Measurements from ENCODE around the gene LIMD2.
A peak's percentile ranks its signal among the peaks of the same experiment; 100 is the strongest.
"Not testable (repeated sequence)": the region's sequence is repeated elsewhere in the genome, so short reads cannot be mapped to it uniquely, and the experiment has no call there.

Gene LIMD2

DNA sequence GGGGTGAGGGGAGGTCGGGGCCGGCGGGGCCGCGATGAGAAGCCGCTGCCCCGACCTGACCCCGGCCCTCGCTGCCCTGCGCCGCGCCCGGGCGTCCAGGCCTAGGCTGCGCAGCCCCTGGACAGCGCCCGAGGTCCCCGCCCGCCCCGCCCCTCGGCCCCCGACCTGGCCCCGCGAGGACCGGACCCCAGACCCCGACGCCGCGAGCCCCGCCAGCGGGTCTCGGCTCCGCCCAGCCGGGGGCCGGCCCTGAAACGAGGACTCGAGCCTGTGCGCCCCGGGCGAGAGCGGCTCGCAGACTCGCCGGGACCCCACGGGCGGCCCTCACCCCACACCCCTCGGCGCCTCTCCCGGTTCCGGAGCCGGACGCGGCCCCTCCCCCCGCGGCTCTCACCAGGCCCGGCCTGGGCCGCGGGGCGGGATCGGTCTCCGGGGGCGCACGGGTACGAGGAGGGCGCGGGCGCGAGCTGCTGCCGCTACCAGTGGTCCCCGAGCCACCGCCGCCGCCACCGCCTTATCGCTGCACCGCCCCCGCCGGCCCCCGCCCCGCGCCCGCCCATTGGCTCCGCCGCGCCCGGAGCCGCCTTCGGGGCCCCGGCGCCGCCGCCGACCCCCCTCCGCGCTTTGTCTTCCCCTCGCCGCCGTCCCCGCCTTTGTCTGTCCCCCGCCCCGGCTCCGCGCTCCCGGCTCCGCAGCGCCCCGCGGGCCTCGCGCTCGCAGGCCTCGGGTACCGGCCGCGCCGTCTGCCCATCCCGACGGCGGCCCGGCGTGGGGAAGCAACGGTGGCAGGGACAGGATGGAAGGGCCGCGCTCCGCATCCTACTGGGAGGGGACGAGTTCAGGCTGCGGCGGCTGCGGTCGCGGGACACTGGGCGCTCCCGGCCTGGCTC lies at the start of gene LIMD2:
TSS of gene LIMD2 (minus strand) at position 488 of the 890 bp plus-strand sequence. CDS start 827 bp downstream, outside the sequence.
- peak; percentile 55 to 64 for DNase-seq (ENCODE audit: low read depth in 1 of 2, low spot score in 1 of 2)

DNA sequence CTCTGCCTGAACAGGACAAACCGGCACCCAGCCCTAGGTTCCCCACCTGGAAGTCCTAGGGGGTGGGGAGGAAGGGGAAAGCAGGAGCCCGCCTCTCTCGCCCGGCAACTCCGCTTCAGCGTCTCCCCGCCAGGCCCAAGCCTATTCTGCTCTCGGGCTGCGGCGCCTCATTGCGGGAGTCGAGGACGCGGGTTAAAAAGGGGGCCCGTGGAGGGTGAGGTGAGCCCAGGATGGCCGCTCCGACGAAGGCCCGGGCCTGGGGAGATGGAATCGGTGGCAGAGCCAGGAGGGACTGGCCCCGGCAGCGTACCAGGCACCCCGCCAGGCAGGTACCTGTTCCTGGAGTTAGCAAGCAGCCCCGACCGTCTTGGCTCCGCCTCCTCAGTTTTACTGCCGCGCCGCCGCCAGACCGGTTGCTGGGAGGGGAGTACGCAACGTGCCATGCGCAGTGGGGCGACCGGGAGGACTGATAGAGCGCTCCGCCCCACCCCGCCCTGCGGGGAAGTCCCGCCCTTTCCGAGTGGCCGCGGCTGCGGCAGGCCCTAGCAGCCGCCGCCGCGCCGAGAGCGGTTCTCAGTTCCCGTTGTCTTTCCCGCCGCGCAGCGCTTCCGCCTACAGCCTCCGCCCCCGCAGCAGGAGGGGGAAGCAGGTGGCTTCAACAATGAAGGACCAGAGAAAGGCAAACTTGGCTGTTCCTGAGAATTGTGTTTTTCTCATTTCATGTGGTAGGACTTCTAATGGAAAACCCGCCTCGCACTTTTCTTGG lies 41.7 kb upstream of the LIMD2 start, which contains the start of gene STRADA:
TSS of gene STRADA (minus strand) at position 392 of the 766 bp plus-strand sequence. CDS start 13,430 bp downstream, outside the sequence.
- peak; percentile 95 to 98 for DNase-seq (ENCODE audit: low read depth in 1 of 2, low spot score in 1 of 2)

DNA sequence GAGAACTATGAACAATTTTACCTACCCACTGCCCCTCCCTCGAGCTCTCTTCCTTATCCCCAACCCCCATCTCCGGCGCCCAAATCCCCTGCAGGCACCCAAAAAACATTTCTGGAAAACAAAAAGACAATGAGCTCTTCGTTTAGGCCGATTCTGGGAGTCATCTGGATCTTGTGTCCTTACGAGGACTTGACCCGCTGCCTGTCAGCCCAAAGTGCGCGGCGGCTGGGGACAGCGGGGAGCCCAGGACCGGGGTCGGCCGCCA lies 41.1 kb upstream of the LIMD2 start:
- no peak for DNase-seq (ENCODE audit: low read depth in 1 of 2, low spot score in 1 of 2)

DNA sequence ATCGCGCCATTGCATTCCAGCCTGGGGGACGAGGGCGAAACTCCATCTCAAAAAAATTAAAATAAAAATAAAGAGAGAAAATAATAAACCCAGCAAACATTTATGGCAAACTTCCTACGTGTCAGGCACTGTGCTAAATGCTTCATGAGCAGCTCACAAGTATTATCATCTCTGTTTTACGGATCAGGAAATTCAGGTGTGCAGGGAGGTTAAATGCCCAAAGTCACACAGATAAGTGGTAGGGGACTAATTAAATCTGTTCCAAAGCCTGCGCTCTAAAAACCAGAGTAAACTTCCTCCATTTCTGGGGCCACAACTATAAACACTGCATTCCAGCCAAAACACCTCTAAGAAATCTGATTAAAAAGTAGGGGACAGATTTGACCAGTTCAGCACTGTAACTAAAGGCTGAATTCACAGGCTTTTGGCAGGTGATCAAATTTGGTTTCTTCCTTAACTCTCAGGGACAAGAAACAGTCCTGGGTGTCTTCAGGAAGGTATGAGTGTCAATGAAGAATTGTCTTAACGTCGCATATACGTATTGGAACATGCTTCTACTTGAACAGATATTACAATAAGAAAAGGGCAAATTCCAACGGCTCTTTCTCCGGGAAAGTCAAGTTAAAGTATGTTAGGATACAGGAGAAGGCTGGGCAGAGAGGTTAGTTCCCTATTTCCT lies 40.7 kb upstream of the LIMD2 start:
- no peak for DNase-seq (ENCODE audit: low read depth in 1 of 2, low spot score in 1 of 2)

DNA sequence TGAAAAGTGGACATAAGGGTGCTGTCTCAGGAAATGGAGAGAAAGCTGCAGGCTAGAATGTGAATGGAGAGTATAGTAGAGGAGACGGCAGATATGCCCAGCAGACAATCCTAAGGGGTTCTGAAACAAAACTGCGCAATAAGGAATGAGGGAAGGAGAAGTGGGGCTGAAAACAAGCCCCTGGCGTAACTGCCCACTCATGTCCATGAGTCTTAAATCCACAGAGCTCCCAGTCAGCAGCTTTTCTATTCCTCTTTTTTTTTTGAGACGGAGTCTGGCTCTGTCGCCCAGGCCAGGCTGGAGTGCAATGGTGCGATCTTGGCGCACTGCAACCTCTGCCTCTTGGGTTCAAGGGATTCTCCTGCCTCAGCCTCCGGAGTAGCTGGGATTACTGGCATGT lies 35.8 kb upstream of the LIMD2 start:
- DNase-seq (ENCODE audit: low read depth in 1 of 2, low spot score in 1 of 2): no peak

GRCh38 chr17:63722403-63722802 lies 22.5 kb upstream of the LIMD2 start:
- no peak for DNase-seq (ENCODE audit: low read depth in 1 of 2, low spot score in 1 of 2)

- not testable (repeated sequence) for DNase-seq (ENCODE audit: low read depth in 1 of 2, low spot score in 1 of 2)
These were observed 20.3 kb upstream of the LIMD2 start for GRCh38 chr17:63720194-63720593.

DNA sequence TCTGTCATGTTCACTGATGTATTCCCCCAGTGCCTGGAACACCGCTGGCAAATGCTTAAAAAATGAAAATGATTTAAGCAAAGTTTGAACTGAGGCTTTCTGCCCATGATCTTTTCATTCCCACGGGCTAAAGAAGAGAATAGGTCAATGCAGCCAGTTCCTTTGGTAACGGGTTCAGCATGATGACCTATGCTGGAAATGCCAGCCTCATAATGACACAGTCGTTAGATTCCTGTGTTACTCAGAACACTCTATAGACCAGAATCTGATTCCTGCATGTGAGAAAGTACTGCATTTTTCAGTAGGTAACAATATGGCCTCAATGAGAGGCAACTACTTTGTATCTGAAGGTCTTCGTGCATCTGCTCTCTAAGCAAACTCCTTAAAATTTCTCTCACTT lies 19.1 kb upstream of the LIMD2 start:
- DNase-seq (ENCODE audit: low read depth in 1 of 2, low spot score in 1 of 2): no peak

DNA sequence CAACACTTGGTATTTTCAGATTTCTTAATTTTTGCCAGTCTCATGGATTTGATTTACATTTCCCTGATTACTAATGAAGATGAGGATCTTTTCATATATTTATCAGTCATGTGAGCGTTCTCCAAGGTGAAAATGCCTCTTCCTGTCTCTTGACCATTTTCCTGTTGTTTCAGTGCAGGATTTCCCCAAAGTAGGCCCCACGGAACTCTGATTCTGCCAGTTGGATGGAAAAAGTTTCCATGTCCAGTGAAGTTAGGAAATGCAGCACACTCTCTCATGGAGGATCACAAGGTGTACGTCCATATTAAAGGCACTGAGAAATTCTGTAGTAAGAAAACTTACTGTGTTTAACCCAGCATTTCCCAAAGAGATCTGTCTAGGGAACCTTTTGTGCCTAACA lies 16.5 kb upstream of the LIMD2 start:
- no peak for DNase-seq (ENCODE audit: low read depth in 1 of 2, low spot score in 1 of 2)

GRCh38 chr17:63714550-63715277 lies 14.8 kb upstream of the LIMD2 start:
- no peak for DNase-seq (ENCODE audit: low read depth in 1 of 2, low spot score in 1 of 2)

GRCh38 chr17:63709110-63709509 lies 9.2 kb upstream of the LIMD2 start:
- DNase-seq (ENCODE audit: low read depth in 1 of 2, low spot score in 1 of 2): no peak

DNA sequence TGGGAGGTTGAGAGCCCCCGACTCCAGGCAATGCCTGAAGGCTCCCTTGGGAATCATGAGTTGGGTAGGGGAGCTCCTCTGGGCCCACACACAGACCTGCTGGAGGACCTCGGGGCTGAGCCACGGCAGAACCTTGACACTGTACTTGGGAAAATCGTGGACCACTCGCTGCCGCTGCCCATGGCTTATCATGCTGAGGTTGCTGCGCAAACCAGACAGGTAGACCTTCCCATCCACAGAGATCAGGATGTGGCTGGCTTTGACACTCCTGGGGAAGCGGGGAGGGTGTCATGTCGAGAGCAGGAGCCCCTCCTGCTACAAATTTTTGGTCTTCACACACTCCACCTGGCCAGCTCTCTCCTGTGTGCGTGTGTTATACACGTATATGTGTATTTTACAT lies 7.2 kb upstream of the LIMD2 start:
- no peak for DNase-seq (ENCODE audit: low read depth in 1 of 2, low spot score in 1 of 2)

DNA sequence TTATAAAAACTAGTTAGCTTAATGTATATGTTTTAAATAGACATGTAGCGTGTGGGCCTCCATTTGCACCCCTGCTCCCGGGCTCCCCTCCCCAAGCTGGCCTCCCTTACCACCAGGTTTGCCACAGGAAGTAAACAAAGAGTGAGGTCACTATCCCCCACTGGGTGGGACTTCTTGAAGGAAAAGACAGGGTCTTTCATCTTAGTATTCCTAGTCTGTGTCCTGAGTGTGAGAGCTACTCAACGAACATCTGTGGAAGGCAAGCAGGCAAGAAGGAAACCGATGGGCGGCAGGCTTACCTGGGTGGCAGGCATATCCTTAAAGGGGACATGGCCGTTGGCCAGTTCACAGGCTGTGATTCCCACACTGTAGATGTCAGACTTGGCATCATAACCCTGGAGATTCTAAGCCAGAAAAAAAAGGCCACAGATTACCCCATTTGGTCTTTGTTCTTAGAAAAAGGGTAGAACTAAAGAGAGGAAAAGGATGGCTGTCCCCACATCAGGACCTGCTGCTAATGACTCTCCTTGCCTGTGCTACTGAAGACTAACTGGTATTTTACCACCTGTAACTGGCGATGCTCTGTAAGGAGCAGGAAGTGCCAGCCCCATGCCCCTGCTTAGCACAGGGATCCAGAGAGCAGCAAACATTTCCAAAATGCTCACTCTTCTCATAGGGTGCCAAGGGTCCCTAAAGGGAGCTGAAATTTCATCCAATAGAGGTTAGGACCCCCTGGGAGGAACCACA lies 6.6 kb upstream of the LIMD2 start:
- no peak for DNase-seq (ENCODE audit: low read depth in 1 of 2, low spot score in 1 of 2)

- DNase-seq (ENCODE audit: low read depth in 1 of 2, low spot score in 1 of 2): no peak
These were observed 5.7 kb upstream of the LIMD2 start for GRCh38 chr17:63705657-63706056.

DNA sequence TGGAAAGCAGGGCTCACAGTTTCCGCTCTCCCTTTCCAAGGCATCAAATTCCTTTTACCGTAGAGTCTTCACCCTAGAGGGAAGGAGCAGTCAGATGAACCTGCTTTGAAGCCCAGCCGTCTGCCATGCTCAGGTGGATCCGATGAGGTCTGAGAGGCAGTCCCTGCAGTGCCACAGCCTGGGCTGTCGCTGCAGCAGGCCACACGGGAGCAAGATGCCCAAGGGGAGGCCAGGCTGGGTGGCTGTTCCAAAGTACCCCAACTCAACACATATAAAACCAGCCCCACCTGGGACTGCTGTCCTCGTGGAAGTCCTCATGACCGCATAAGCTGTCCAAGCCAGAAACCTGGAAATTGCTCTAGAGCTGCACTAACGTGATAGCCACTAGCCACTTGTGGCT lies 4.9 kb upstream of the LIMD2 start:
- DNase-seq (ENCODE audit: low read depth in 1 of 2, low spot score in 1 of 2): no peak

DNA sequence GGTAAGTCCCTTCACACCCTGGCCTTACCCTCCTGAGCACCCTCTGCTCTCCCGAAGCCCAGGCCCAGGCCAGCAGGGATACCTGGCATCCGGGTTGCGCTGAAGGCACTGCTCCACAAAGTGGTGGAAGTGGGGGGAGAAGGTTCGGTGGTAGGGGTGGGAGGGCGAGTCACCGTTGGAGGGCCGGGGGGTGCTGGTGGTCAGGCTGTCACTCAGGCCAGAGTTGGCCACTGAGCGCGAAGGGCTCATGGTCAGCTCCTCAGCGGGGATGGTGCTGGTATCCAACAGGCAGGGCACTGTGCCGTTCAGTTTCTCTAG lies 4.3 kb upstream of the LIMD2 start:
- DNase-seq (ENCODE audit: low read depth in 1 of 2, low spot score in 1 of 2): no peak

DNA sequence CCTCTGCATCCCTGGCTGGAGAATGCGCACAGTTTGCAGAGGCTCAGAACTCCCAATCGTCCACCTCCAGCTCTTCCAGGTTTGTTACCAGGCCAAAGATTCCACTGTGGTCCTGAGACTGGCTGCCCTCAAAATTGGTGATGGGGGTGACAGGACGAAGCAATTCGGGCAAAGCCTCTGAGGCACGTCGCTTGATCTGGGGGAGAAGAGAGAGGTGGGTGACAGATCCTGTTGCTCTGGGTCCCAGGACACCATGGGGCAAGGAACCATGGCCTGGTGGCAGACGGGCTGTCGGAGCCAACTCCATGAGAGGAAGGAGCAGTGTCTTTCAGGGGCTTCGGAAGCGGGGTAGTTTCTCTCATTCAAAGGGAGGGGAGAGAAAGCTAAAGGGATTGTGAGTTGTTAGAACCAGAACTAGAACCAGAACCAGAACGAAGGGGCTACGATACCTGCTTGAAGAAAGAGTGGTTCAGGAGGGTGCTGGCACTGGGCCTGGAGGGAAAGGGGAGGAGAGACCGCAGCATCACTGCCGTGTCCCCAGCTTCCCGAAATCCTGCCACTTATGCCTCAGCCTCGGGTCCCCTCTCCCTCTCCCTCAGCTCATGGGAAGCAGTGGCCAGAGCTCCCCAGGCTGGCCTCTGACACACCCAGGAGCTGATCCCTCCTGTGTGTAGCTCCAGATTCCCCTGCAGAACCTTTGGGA lies 3.8 kb upstream of the LIMD2 start:
- no peak for DNase-seq (ENCODE audit: low read depth in 1 of 2, low spot score in 1 of 2)

- no peak for DNase-seq (ENCODE audit: low read depth in 1 of 2, low spot score in 1 of 2)
These were observed 3.1 kb upstream of the LIMD2 start for GRCh38 chr17:63703029-63703428.

DNA sequence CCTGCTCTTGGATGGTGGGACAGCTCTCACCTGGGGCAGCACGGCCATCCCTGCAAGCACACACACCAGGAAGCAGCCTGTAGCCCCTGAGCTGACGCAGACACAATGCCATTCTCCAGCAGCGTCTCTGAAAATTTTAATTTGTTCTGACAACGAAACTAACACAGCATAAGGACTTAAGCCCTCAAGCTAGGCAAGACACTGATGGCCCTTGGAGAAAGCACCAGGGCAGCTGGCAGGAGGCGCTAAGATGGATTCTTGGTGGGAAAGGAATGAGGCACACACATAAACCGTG lies 2.7 kb upstream of the LIMD2 start:
- DNase-seq (ENCODE audit: low read depth in 1 of 2, low spot score in 1 of 2): no peak
